AG04450 (cell line): ENCODE data around the gene SLC10A7. TPM values are rescaled to one million over a fixed set of nuclear protein-coding genes. Genes with fewer than 3 reads are reported as not detected.

ENCODE experiments used
- CTCF ChIA-PET: fragments of 300-600, 350-600 bp; formaldehyde crosslinking; extraction: SDS; loops from one replicate; lab custom pipeline; 2022; ENCODE audit warnings: antibody characterized with exemption, inconsistent platforms; lab: Charles Lee
- POLR2A ChIA-PET: fragments of 350-600 bp; formaldehyde crosslinking; extraction: SDS; loops from one replicate; lab custom pipeline; 2021; ENCODE audit warnings: antibody characterized with exemption, inconsistent platforms; lab: Yijun Ruan, JAX
- DNase-seq: peaks from one replicate; pipeline ENCODE4 v3.0.0-alpha.2; 2011; ENCODE audit warnings: low read depth, low spot score
- H3K27ac ChIP-seq: one replicate; pipeline ENCODE4 v1.5.1; 2012; ENCODE audit warnings: low read depth, low read length, control low read depth
- H3K27me3 ChIP-seq: one replicate; pipeline ENCODE4 v1.6.0; 2012; ENCODE audit warnings: low read length; ENCODE audit not compliant: control insufficient read depth, insufficient read depth
- H3K4me3 ChIP-seq: 2 replicates; pipeline ENCODE4 v1.5.1; 2011; ENCODE audit warnings: mild to moderate bottlenecking, low read depth, low read length, control low read depth
- H3K9me3 ChIP-seq: 2 replicates; pipeline ENCODE4 v1.5.1; 2012; ENCODE audit warnings: low read length; ENCODE audit not compliant: control insufficient read depth, insufficient read depth
- polyA plus RNA-seq: library from polyadenylated mRNA; depleted of rRNA; stranded (reverse); fragments of >200 nt; gene quantifications from 2 replicates; pipeline ENCODE4 v1.2.3, GENCODE V29; 2011
- TF ChIP-seq, protein P1 (sequence below): IDR thresholded peaks from 2 replicates; pipeline ENCODE4 v1.5.1; 2011; ENCODE audit warnings: low read depth, low read length, control low read depth, inconsistent platforms

The SLC10A7 gene
- polyA plus RNA-seq, 1 experiment: 13.8 TPM

DNA sequence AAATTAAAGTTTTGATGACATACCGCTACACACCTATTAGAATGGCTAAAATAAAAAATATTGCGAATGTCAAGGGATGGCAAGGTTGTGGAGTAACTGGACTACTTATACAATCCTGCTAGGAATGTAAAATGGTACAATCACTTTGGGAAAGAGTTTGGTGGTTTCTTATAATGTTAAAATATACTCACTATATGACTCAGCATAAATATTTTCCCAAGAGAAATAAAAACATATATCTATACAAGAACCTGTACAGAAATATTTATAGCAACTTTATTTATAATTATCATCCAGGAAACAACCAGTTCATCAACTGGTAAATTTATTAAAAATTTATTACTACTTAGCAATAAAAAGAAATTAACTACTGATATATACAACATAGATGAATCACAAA, 89.7 kb downstream of the SLC10A7 start:
- DNase-seq: no peak
- TF ChIP-seq, protein P1, sequence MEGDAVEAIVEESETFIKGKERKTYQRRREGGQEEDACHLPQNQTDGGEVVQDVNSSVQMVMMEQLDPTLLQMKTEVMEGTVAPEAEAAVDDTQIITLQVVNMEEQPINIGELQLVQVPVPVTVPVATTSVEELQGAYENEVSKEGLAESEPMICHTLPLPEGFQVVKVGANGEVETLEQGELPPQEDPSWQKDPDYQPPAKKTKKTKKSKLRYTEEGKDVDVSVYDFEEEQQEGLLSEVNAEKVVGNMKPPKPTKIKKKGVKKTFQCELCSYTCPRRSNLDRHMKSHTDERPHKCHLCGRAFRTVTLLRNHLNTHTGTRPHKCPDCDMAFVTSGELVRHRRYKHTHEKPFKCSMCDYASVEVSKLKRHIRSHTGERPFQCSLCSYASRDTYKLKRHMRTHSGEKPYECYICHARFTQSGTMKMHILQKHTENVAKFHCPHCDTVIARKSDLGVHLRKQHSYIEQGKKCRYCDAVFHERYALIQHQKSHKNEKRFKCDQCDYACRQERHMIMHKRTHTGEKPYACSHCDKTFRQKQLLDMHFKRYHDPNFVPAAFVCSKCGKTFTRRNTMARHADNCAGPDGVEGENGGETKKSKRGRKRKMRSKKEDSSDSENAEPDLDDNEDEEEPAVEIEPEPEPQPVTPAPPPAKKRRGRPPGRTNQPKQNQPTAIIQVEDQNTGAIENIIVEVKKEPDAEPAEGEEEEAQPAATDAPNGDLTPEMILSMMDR: no peak
- CTCF ChIA-PET: no interaction called here
- POLR2A ChIA-PET: no interaction called here
- Histone ChIP-seq H3K27me3 (no peaks in the 10 kb centered on the region), H3K27ac (no peak overlapping the region), H3K9me3 (no peaks in the 10 kb centered on the region), H3K4me3 (no peak overlapping the region)

- Histone ChIP-seq H3K9me3 (no peaks in the 10 kb centered on the region), H3K27ac (no peak overlapping the region), H3K27me3 (no peaks in the 10 kb centered on the region), H3K4me3 (no peak overlapping the region)
- DNase-seq: no peak
- CTCF ChIA-PET: interaction anchor here (0.6 to 1.3 kb wide), 3 partner anchors 12 to 33 kb away, joined by 3 read pairs; no protein-coding TSS in a partner anchor
- POLR2A ChIA-PET: no interaction called here
- TF ChIP-seq, protein P1: no peak
Observed at GRCh38 chr4:146428298-146428697, 93.4 kb downstream of the SLC10A7 start.

GRCh38 chr4:146417822-146418221, 103.9 kb downstream of the SLC10A7 start:
- ChIA-PET POLR2A (no interaction called here), CTCF (no interaction called here)
- no peak for DNase-seq
- TF ChIP-seq, protein P1: no peak
- H3K4me3 ChIP-seq: no peak overlapping the region
- no peaks in the 10 kb centered on the region for H3K27me3 ChIP-seq
- no peak overlapping the region for H3K27ac ChIP-seq
- H3K9me3 ChIP-seq: no peaks in the 10 kb centered on the region

DNA sequence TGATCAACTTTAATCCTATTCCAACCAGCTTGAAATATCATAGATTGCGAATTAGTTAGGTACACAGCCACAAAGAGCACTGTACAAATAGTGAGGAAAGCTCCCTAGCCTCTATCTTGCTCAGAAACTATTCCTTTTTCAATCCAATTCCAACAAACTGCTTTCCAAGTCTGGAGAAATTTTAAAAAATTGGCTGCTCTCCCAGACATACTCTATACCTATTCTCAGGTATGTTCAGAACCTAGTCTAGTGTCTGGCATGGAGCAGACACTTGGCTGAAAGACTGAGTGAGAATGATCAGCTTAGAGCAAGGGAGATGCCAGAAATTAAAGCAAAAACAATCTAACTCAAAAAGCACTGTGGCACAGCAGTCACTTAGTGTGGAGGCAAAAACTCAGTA, 105.9 kb downstream of the SLC10A7 start:
- CTCF ChIA-PET: interaction anchor here (0.9 kb wide), 1 partner anchor 13 kb away, joined by 3 read pairs; no protein-coding TSS in a partner anchor
- no peaks in the 10 kb centered on the region for H3K9me3 ChIP-seq
- DNase-seq: no peak
- POLR2A ChIA-PET: no interaction called here
- no peaks in the 10 kb centered on the region for H3K27me3 ChIP-seq
- no peak overlapping the region for H3K27ac ChIP-seq
- TF ChIP-seq, protein P1: no peak
- no peak overlapping the region for H3K4me3 ChIP-seq

DNA sequence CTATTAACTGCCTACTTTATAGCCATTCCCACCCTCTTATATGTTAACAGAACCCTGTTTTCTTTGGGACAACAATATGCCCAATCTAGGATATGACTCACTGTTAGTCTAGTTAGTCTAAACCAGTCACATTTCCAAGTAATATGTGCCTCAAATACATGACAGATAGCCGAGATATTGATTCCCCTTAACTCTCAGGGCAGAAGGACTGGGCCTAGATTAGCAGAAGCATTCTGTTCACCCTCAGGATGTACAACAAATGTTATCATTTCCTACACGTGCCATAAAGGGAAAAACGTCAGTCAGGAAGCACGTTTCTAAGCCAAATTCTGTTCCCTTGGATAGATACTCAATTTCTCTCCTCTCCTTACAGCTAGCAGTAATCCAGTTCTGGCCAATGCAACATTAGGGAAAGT, 114.1 kb downstream of the SLC10A7 start:
- CTCF ChIA-PET: no interaction called here
- TF ChIP-seq, protein P1: no peak
- no peaks in the 10 kb centered on the region for H3K27me3 ChIP-seq
- no peak overlapping the region for H3K27ac ChIP-seq
- POLR2A ChIA-PET: no interaction called here
- H3K9me3 ChIP-seq: no peaks in the 10 kb centered on the region
- DNase-seq: no peak
- H3K4me3 ChIP-seq: no peak overlapping the region
